K562 (cell line): ENCODE results near the gene TUT1. TPM values are rescaled to one million over a fixed set of nuclear protein-coding genes. Genes with fewer than 3 reads are reported as not detected.

Experiments used
- ARID1B ChIP-seq: fragments of 450-650 bp; IDR thresholded peaks from 2 replicates; pipeline ENCODE4 v1.6.1; 2016; ENCODE audit warnings: antibody characterized with exemption, mild to moderate bottlenecking, inconsistent platforms
- CHD2 ChIP-seq: IDR thresholded peaks from 2 replicates; pipeline ENCODE4 v1.6.1; 2011; ENCODE audit warnings: low read depth, low read length
- ESRRA ChIP-seq: fragments of 450-650 bp; IDR thresholded peaks from 2 replicates; pipeline ENCODE4 v1.6.1; 2014; ENCODE audit warnings: low read depth, mild to moderate bottlenecking, moderate library complexity, borderline replicate concordance
- MYBL2 ChIP-seq, 2 experiments: fragments of 450-650 bp in 1 of 2; sonication (generic) in 1 of 2; formaldehyde crosslinking in 1 of 2; IDR thresholded peaks; 2 replicates each; pipeline versions ENCODE4 v1.6.1 to v1.8.1; 2017 to 2022; ENCODE audit warnings: borderline replicate concordance in 1 of 2, inconsistent platforms in 1 of 2, low read depth in 1 of 2, mild to moderate bottlenecking in 1 of 2, missing genetic modification reagents in 1 of 2, moderate library complexity in 1 of 2
- POLR2AphosphoS2 ChIP-seq: IDR thresholded peaks from 2 replicates; pipeline ENCODE4 v1.6.1; 2012; ENCODE audit warnings: low read length, improper control_type of control experiment
- POU5F1 ChIP-seq: fragments of 150-350 bp; IDR thresholded peaks from 2 replicates; pipeline ENCODE4 v1.6.1; 2014; ENCODE audit warnings: borderline replicate concordance, low read length, low read depth, mild to moderate bottlenecking; ENCODE audit not compliant: partially characterized antibody
- SRF ChIP-seq, 2 experiments: fragments of 250-450, 450-650 bp in 1 of 2; sonication (Bioruptor Pico) in 1 of 2; sonication (generic) in 1 of 2; formaldehyde crosslinking; IDR thresholded peaks; 2 replicates each; pipeline versions ENCODE4 v1.5.0 to v1.5.1; 2020 to 2022; ENCODE audit warnings: mild to moderate bottlenecking in 1 of 2, missing genetic modification reagents in 1 of 2
- ZFP36 ChIP-seq: fragments of 150-350 bp; IDR thresholded peaks from 2 replicates; pipeline ENCODE4 v1.6.1; 2018; ENCODE audit warnings: low read length, low read depth; ENCODE audit not compliant: partially characterized antibody
- ZNF41 ChIP-seq: fragments of 250-450 bp; sonication (Bioruptor Pico); conservative IDR thresholded peaks from 2 replicates; pipeline ENCODE4 v1.4.0; 2020; ENCODE audit warnings: mild to moderate bottlenecking
- polyA plus RNA-seq, 8 experiments: library from polyadenylated mRNA; depleted of rRNA in 4 of 8; stranded (reverse) in 5 of 8; unstranded in 3 of 8; fragments of >200 nt; fragmentation: Nextera tagmentation in 2 of 8; fragmentation: Illumina TruSeq in 1 of 8; extraction: Ambion mirVana in 2 of 8; extraction: Trizol in 1 of 8; gene quantifications; 2 replicates each; pipeline versions ENCODE4 v1.2.1 to v1.2.3, GENCODE V29; 2011 to 2014; ENCODE audit warnings: inconsistent platforms in 1 of 8, missing spikeins in 1 of 8
- total RNA-seq, 7 experiments: library from RNA; depleted of rRNA in 6 of 7; stranded (reverse); fragments of >200 nt in 6 of 7; fragmentation: Illumina TruSeq in 2 of 7; extraction: Trizol in 2 of 7; gene quantifications; 2 replicates each; pipeline versions ENCODE4 v1.2.1 to v1.2.3, GENCODE V29; 2011 to 2021; ENCODE audit warnings: low replicate concordance in 1 of 7
- TF ChIP-seq, protein P1 (sequence below), 3 experiments: fragments of 200-800 bp in 1 of 3; fragments of 250-450 bp in 1 of 3; fragments of 450-650 bp in 1 of 3; sonication (Bioruptor Pico) in 1 of 3; sonication (Bioruptor generic) in 1 of 3; formaldehyde crosslinking in 1 of 3; IDR thresholded peaks; 2 replicates each; pipeline versions ENCODE4 v1.6.1 to v1.8.0; 2016 to 2022; ENCODE audit warnings: mild to moderate bottlenecking in 2 of 3, missing genetic modification characterization in 2 of 3, missing compliant biosample characterization in 1 of 3, moderate library complexity in 1 of 3
- TF ChIP-seq, protein P2 (sequence below): sonication (generic); formaldehyde crosslinking; IDR thresholded peaks from 2 replicates; pipeline ENCODE4 v1.5.0; 2020; ENCODE audit warnings: missing genetic modification reagents
- TF ChIP-seq, protein P3 (sequence below): fragments of 250-450 bp; sonication (Bioruptor Pico); IDR thresholded peaks from 2 replicates; pipeline ENCODE4 v1.8.0; 2021; ENCODE audit warnings: mild to moderate bottlenecking, moderate library complexity
- TF ChIP-seq, protein P4 (sequence below): fragments of 250-450 bp; sonication (Bioruptor Pico); IDR thresholded peaks from 2 replicates; pipeline ENCODE4 v1.8.0; 2022; ENCODE audit warnings: moderate library complexity, mild to moderate bottlenecking, inconsistent platforms
- TF ChIP-seq, protein P5 (sequence below), 2 experiments: IDR thresholded peaks; 2 replicates each; pipeline ENCODE4 v1.6.1; 2011; ENCODE audit warnings: borderline replicate concordance in 1 of 2, control low read depth in 1 of 2, low read depth in 1 of 2, low read length in 1 of 2, mild to moderate bottlenecking in 1 of 2, mixed read lengths in 1 of 2, moderate library complexity in 1 of 2; ENCODE audit not compliant: insufficient read depth in 1 of 2, insufficient read length in 1 of 2, poor library complexity in 1 of 2, severe bottlenecking in 1 of 2; ENCODE audit errors: extremely low read depth in 1 of 2

The TUT1 gene
- total and polyA plus RNA-seq, 9 of the 15 experiments (the other 6 are each of a cell fraction or from before 2014, with no cell fraction given) = 0.66 to 44.3 (median 15.7) TPM

DNA sequence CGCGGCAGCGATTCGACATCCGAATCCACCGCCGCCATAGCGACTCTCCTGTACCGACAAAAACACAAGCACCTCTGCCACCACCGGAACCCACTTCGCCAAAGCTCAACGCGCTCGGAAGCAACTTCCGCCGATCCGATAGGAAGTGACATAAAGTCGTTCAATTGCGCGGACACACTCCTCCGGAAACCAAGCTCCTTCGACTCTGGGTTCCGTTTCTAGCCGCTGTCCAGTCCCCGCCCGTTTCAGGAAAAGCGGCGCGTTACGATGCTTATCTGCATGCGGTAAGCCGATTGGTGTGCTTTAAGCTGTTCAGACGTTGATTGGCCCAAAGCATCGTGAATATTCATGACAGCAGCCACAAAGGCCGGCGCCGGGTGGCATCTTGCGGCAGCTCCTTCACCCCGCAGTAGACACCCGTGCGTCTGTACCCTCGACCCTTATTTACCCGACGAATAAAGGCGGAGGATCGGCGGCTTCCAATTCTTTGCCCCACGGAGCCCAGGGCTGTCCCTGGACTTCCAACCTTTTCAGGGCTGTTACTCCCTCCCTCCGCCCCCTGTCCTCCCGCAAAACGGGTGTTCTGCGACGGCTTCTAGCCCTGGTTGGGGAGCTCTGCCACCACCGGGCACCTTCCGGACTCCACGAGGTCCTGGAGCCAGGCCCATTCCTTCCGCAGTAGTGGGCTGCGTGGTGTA lies at the start of gene TUT1 (continued):
- TF ChIP-seq, protein P1, sequence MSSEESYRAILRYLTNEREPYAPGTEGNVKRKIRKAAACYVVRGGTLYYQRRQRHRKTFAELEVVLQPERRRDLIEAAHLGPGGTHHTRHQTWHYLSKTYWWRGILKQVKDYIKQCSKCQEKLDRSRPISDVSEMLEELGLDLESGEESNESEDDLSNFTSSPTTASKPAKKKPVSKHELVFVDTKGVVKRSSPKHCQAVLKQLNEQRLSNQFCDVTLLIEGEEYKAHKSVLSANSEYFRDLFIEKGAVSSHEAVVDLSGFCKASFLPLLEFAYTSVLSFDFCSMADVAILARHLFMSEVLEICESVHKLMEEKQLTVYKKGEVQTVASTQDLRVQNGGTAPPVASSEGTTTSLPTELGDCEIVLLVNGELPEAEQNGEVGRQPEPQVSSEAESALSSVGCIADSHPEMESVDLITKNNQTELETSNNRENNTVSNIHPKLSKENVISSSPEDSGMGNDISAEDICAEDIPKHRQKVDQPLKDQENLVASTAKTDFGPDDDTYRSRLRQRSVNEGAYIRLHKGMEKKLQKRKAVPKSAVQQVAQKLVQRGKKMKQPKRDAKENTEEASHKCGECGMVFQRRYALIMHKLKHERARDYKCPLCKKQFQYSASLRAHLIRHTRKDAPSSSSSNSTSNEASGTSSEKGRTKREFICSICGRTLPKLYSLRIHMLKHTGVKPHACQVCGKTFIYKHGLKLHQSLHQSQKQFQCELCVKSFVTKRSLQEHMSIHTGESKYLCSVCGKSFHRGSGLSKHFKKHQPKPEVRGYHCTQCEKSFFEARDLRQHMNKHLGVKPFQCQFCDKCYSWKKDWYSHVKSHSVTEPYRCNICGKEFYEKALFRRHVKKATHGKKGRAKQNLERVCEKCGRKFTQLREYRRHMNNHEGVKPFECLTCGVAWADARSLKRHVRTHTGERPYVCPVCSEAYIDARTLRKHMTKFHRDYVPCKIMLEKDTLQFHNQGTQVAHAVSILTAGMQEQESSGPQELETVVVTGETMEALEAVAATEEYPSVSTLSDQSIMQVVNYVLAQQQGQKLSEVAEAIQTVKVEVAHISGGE (CRISPR knock-in tag; IDR thresholded peaks at IDR 0.05) = peak; percentile 97 to 100 (median 99)
- TF ChIP-seq, protein P2, sequence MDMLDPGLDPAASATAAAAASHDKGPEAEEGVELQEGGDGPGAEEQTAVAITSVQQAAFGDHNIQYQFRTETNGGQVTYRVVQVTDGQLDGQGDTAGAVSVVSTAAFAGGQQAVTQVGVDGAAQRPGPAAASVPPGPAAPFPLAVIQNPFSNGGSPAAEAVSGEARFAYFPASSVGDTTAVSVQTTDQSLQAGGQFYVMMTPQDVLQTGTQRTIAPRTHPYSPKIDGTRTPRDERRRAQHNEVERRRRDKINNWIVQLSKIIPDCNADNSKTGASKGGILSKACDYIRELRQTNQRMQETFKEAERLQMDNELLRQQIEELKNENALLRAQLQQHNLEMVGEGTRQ (CRISPR knock-in tag) = no peak
- TF ChIP-seq, protein P3, sequence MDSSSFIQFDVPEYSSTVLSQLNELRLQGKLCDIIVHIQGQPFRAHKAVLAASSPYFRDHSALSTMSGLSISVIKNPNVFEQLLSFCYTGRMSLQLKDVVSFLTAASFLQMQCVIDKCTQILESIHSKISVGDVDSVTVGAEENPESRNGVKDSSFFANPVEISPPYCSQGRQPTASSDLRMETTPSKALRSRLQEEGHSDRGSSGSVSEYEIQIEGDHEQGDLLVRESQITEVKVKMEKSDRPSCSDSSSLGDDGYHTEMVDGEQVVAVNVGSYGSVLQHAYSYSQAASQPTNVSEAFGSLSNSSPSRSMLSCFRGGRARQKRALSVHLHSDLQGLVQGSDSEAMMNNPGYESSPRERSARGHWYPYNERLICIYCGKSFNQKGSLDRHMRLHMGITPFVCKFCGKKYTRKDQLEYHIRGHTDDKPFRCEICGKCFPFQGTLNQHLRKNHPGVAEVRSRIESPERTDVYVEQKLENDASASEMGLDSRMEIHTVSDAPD (CRISPR knock-in tag) = 0 out of 2 replicates have a peak, but pooled peaks have one; percentile 16
- TF ChIP-seq CHD2 (peak; percentile 59; the same call in 1 of the 2 replicates), ZFP36 (peak; percentile 42), SRF (CRISPR knock-in tag; IDR thresholded peaks at IDR 0.05) (peak in 1 of 2 experiments; percentile 80; a peak in 2 of 4 replicates), POU5F1 (peak; percentile 59), ZNF41 (CRISPR knock-in tag) (no peak), MYBL2 (IDR thresholded peaks at IDR 0.05; ENCODE audit: low read depth) (peak; percentile 68; the same call in 1 of the 2 replicates), MYBL2 (CRISPR knock-in tag; IDR thresholded peaks at IDR 0.05; ENCODE audit: borderline replicate concordance) (no peak), ESRRA (peak; percentile 91), POLR2AphosphoS2 (peak; percentile 71; the same call in 1 of the 2 replicates), ARID1B (peak; percentile 28; the same call in 1 of the 2 replicates)
- TF ChIP-seq, protein P4, sequence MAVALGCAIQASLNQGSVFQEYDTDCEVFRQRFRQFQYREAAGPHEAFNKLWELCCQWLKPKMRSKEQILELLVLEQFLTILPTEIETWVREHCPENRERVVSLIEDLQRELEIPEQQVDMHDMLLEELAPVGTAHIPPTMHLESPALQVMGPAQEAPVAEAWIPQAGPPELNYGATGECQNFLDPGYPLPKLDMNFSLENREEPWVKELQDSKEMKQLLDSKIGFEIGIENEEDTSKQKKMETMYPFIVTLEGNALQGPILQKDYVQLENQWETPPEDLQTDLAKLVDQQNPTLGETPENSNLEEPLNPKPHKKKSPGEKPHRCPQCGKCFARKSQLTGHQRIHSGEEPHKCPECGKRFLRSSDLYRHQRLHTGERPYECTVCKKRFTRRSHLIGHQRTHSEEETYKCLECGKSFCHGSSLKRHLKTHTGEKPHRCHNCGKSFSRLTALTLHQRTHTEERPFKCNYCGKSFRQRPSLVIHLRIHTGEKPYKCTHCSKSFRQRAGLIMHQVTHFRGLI (CRISPR knock-in tag) = no peak
- TF ChIP-seq, protein P5, sequence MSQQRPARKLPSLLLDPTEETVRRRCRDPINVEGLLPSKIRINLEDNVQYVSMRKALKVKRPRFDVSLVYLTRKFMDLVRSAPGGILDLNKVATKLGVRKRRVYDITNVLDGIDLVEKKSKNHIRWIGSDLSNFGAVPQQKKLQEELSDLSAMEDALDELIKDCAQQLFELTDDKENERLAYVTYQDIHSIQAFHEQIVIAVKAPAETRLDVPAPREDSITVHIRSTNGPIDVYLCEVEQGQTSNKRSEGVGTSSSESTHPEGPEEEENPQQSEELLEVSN (IDR thresholded peaks at IDR 0.05; ENCODE audit: borderline replicate concordance in 1 of 2, extremely low read depth in 1 of 2, insufficient read depth in 1 of 2, insufficient read length in 1 of 2, low read depth in 1 of 2, low read length in 1 of 2, poor library complexity in 1 of 2, severe bottlenecking in 1 of 2) = peak; percentile 62 to 67
